ENCODE measurements around the gene CAMKV. TPM values are rescaled to one million over a fixed set of nuclear protein-coding genes. Genes with fewer than 3 reads are reported as not detected.

The CAMKV gene
- total and polyA plus RNA-seq, 2 experiments from 2014 or later, result 0.09 TPM; not detected in 1

- H3K4me1 ChIP-seq (ENCODE audit: low read depth), result peaks cover 14% of the 10 kb centered on the region
- H3K36me3 ChIP-seq, result no peaks in the 10 kb centered on the region
- H3K27me3 ChIP-seq, result no peaks in the 10 kb centered on the region
- no peak for TF ChIP-seq CTCF (IDR thresholded peaks at IDR 0.05; ENCODE audit: low read depth, low read length)
- H3K4me3 ChIP-seq, result no peak overlapping the region
- DNase-seq (ENCODE audit: low read depth in 1 of 2, low spot score in 1 of 2), result no peak
- no peak overlapping the region for H3K27ac ChIP-seq
- no peaks in the 10 kb centered on the region for H3K9me3 ChIP-seq (ENCODE audit: low read depth)
Observed at GRCh38 chr3:49886922-49887265, 17.2 kb upstream of the CAMKV start.

GRCh38 chr3:49883998-49884397, 14.3 kb upstream of the CAMKV start:
- Histone ChIP-seq H3K27me3 (no peaks in the 10 kb centered on the region), H3K4me1 (ENCODE audit: low read depth) (peaks cover 38% of the 10 kb centered on the region), H3K9me3 (ENCODE audit: low read depth) (no peaks in the 10 kb centered on the region), H3K4me3 (no peak overlapping the region), H3K36me3 (no peaks in the 10 kb centered on the region), H3K27ac (no peak overlapping the region)
- no peak for TF ChIP-seq CTCF (IDR thresholded peaks at IDR 0.05; ENCODE audit: low read depth, low read length)
- DNase-seq (ENCODE audit: low read depth in 1 of 2, low spot score in 1 of 2), result no peak

DNA sequence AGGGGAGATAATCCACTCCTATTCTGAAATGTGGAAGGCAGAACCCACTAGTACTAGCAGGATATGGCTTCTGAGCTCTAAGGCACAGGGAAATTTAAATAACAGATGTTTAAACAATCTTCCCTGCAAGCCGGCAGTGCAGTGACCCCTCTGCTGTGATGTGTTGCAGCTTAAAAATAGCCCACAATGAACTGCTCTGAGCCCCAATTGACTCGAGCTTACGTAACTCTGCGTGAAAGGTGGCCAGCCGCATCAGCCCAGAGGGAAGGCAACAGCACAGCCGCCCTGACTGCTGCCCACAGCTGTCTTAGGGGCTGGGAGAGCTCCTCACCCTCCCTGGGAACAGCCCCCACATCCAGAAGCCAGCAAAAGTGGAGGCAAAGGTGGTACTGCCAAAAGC, 12.5 kb upstream of the CAMKV start:
- Histone ChIP-seq H3K9me3 (ENCODE audit: low read depth) (no peaks in the 10 kb centered on the region), H3K36me3 (no peaks in the 10 kb centered on the region), H3K4me1 (ENCODE audit: low read depth) (peaks cover 38% of the 10 kb centered on the region), H3K27ac (peak overlapping the region; percentile 79), H3K27me3 (no peaks in the 10 kb centered on the region), H3K4me3 (no peak overlapping the region)
- DNase-seq (ENCODE audit: low read depth in 1 of 2, low spot score in 1 of 2), result no peak
- TF ChIP-seq CTCF (IDR thresholded peaks at IDR 0.05; ENCODE audit: low read depth, low read length), result no peak

- Histone ChIP-seq H3K4me1 (ENCODE audit: low read depth) (peaks cover 33% of the 10 kb centered on the region), H3K4me3 (no peak overlapping the region), H3K27ac (peak overlapping the region; percentile 79), H3K9me3 (ENCODE audit: low read depth) (no peaks in the 10 kb centered on the region), H3K27me3 (no peaks in the 10 kb centered on the region), H3K36me3 (no peaks in the 10 kb centered on the region)
- DNase-seq (ENCODE audit: low read depth in 1 of 2, low spot score in 1 of 2), result peak in 1 of 2 donors; percentile 81
- TF ChIP-seq CTCF (IDR thresholded peaks at IDR 0.05; ENCODE audit: low read depth, low read length), result no peak
Observed at GRCh38 chr3:49880581-49881315, 11.0 kb upstream of the CAMKV start.

DNA sequence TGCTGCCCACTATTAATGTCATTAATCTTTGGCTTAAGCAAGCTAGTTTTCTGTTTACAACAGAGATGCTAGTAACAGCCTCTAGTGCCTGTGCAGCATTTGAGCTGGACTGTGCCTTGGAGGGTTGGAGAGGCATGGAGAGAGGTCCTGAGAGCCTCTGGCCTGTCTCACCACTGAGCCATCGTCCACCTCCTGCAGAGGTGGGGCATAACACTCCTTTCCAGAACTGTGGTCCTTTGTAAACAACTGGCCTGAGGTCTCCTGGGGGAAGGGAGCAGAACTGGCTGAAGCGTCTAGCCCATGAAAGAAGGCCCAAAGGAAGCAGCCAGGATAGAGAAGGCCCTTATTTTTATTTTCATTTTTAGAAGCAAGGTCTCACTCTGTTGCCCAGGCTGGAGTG, 10.0 kb upstream of the CAMKV start:
- Histone ChIP-seq H3K4me3 (no peak overlapping the region), H3K27me3 (no peaks in the 10 kb centered on the region), H3K9me3 (ENCODE audit: low read depth) (no peaks in the 10 kb centered on the region), H3K27ac (peak overlapping the region; percentile 79), H3K4me1 (ENCODE audit: low read depth) (peaks cover 33% of the 10 kb centered on the region), H3K36me3 (no peaks in the 10 kb centered on the region)
- no peak for DNase-seq (ENCODE audit: low read depth in 1 of 2, low spot score in 1 of 2)
- no peak for TF ChIP-seq CTCF (IDR thresholded peaks at IDR 0.05; ENCODE audit: low read depth, low read length)

All from cardiac muscle cell (in vitro differentiated cells and primary cell).